ENCODE measurements around the gene GLI3. TPM values are rescaled to one million over a fixed set of nuclear protein-coding genes. Genes with fewer than 3 reads are reported as not detected.

GLI3 gene
- total RNA-seq, 4 donors from 2014 or later, result 3.0 to 9.0 (median 4.2) TPM

GRCh38 chr7:42194238-42194637 is 42.8 kb downstream of the GLI3 start:
- no peaks in the 10 kb centered on the region for H3K9me3 ChIP-seq
- intact Hi-C loops (cut with DNase I), result no loop called here
- no peaks in the 10 kb centered on the region for H3K36me3 ChIP-seq
- no peaks in the 10 kb centered on the region for H3K27me3 ChIP-seq
- TF ChIP-seq CTCF (IDR thresholded peaks at IDR 0.05) (no peak), POLR2A (IDR thresholded peaks at IDR 0.05) (no peak)
- WGBS, 2 donors, result 59 to 78% methylated on average over 4 of the region's 4 CpGs
- H3K4me1 ChIP-seq, result peaks cover 4 to 62% (median 15%) of the 10 kb centered on the region in 3 donors
- no peak for DNase-seq
- no peak overlapping the region for H3K27ac ChIP-seq
- H3K4me3 ChIP-seq, result no peak overlapping the region

GRCh38 chr7:42193471-42194129 is 43.4 kb downstream of the GLI3 start:
- no peaks in the 10 kb centered on the region for H3K36me3 ChIP-seq
- DNase-seq, result no peak
- H3K27me3 ChIP-seq, result no peaks in the 10 kb centered on the region
- TF ChIP-seq POLR2A (IDR thresholded peaks at IDR 0.05), result no peak
- TF ChIP-seq CTCF (IDR thresholded peaks at IDR 0.05), result no peak
- WGBS, 2 donors, result 64 to 67% methylated on average over 8 of the region's 8 CpGs
- no peaks in the 10 kb centered on the region for H3K9me3 ChIP-seq
- peaks cover 4 to 57% (median 9%) of the 10 kb centered on the region in 3 donors for H3K4me1 ChIP-seq
- intact Hi-C loops (cut with DNase I), result no loop called here
- H3K4me3 ChIP-seq, result no peak overlapping the region
- H3K27ac ChIP-seq, result peak overlapping the region in 1 of 4 donors; percentile 33

- Histone ChIP-seq H3K27me3 (no peaks in the 10 kb centered on the region), H3K9me3 (no peaks in the 10 kb centered on the region), H3K4me3 (no peak overlapping the region), H3K4me1 (peaks cover 1 to 50% (median 9%) of the 10 kb centered on the region in 3 donors), H3K27ac (peak overlapping the region in 1 of 4 donors; percentile 33), H3K36me3 (no peaks in the 10 kb centered on the region)
- TF ChIP-seq POLR2A (IDR thresholded peaks at IDR 0.05) (no peak), CTCF (IDR thresholded peaks at IDR 0.05) (no peak)
- DNase-seq, result no peak
- 14 to 25% methylated on average over 6 to 7 of the region's 7 CpGs for WGBS, 2 donors
- intact Hi-C loops (cut with DNase I), result no loop called here
These were observed 44.1 kb downstream of the GLI3 start for GRCh38 chr7:42192851-42193461.

- Histone ChIP-seq H3K9me3 (no peaks in the 10 kb centered on the region), H3K4me3 (no peak overlapping the region), H3K36me3 (no peaks in the 10 kb centered on the region), H3K27me3 (no peaks in the 10 kb centered on the region), H3K4me1 (peaks cover 0 to 46% (median 9%) of the 10 kb centered on the region in 3 donors), H3K27ac (no peak overlapping the region)
- intact Hi-C loops (cut with DNase I), result no loop called here
- no peak for TF ChIP-seq POLR2A (IDR thresholded peaks at IDR 0.05)
- no peak for TF ChIP-seq CTCF (IDR thresholded peaks at IDR 0.05)
- WGBS, 2 donors, result 86 to 88% methylated on average over 3 of the region's 3 CpGs
- DNase-seq, result no peak
These were observed 44.9 kb downstream of the GLI3 start for GRCh38 chr7:42192066-42192465.

GRCh38 chr7:42189535-42189934 is 47.5 kb downstream of the GLI3 start:
- TF ChIP-seq POLR2A (IDR thresholded peaks at IDR 0.05), result no peak
- TF ChIP-seq CTCF (IDR thresholded peaks at IDR 0.05), result no peak
- DNase-seq, result no peak
- Histone ChIP-seq H3K36me3 (no peaks in the 10 kb centered on the region), H3K27ac (no peak overlapping the region), H3K27me3 (no peaks in the 10 kb centered on the region), H3K4me3 (no peak overlapping the region), H3K4me1 (peaks cover 0 to 38% (median 9%) of the 10 kb centered on the region in 3 donors), H3K9me3 (no peaks in the 10 kb centered on the region)
- intact Hi-C loops (cut with DNase I), result no loop called here
- 23 to 30% methylated on average over 1 of the region's 1 CpG for WGBS, 2 donors
